Measurements from ENCODE around the gene ZPLD1. TPM values are rescaled to one million over a fixed set of nuclear protein-coding genes. Genes with fewer than 3 reads are reported as not detected.
A peak's percentile ranks its signal among the peaks of the same experiment; 100 is the strongest.

Gene ZPLD1
- total RNA-seq, 1 experiment from 2014 or later = not detected

GRCh38 chr3:102391491-102391890 lies 43.3 kb upstream of the ZPLD1 start:
- H3K36me3 ChIP-seq (ENCODE audit: low read depth) = no peaks in the 10 kb centered on the region
- BruUV-seq (replicated peaks) = no TSS peak

GRCh38 chr3:102394517-102394916 lies 40.3 kb upstream of the ZPLD1 start:
- peaks cover 11% of the 10 kb centered on the region for H3K9me3 ChIP-seq (ENCODE audit: insufficient read depth, low read depth)
- TF ChIP-seq EZH2 (IDR thresholded peaks at IDR 0.05; ENCODE audit: low read depth) = no peak
- no peak for TF ChIP-seq CTCF (conservative IDR thresholded peaks at IDR 0.05)
- H3K36me3 ChIP-seq (ENCODE audit: low read depth) = no peaks in the 10 kb centered on the region
- H3K4me2 ChIP-seq = no peak overlapping the region
- DNase-seq = no peak
- H3K9me2 ChIP-seq (ENCODE audit: insufficient read depth) = 0 out of 2 replicates have a peak, but pooled peaks cover 2% of the 10 kb centered on the region
- H2AFZ ChIP-seq = no peak overlapping the region
- ChIA-PET POLR2A (ENCODE audit: unreplicated experiment) (no interaction called here), CTCF (no interaction called here)
- H3F3A ChIP-seq (ENCODE audit: insufficient read depth, low read depth) = no peaks in the 10 kb centered on the region
- peaks cover 17% of the 10 kb centered on the region for H3K4me1 ChIP-seq (replicated peaks; ENCODE audit: insufficient read depth)
- no peak overlapping the region for H3K27ac ChIP-seq
- no peaks in the 10 kb centered on the region for H4K20me1 ChIP-seq (ENCODE audit: insufficient read depth)
- intact Hi-C loops (cut with micrococcal nuclease; ENCODE audit: unreplicated experiment) = no loop called here
- no peak overlapping the region for H3K4me3 ChIP-seq
- H3K27me3 ChIP-seq (ENCODE audit: insufficient read depth, low read depth) = no peaks in the 10 kb centered on the region
- no TSS peak for BruUV-seq (replicated peaks)
- H3K79me2 ChIP-seq (ENCODE audit: low read depth) = no peaks in the 10 kb centered on the region

More at GRCh38 chr3:102391491-102391890, 43.3 kb upstream of the ZPLD1 start:
- no peak for TF ChIP-seq CTCF (conservative IDR thresholded peaks at IDR 0.05)
- TF ChIP-seq EZH2 (IDR thresholded peaks at IDR 0.05; ENCODE audit: low read depth) = no peak
- H3K79me2 ChIP-seq (ENCODE audit: low read depth) = no peaks in the 10 kb centered on the region
- H3F3A ChIP-seq (ENCODE audit: insufficient read depth, low read depth) = no peaks in the 10 kb centered on the region
- 0 out of 2 replicates have a peak, but pooled peaks cover 8% of the 10 kb centered on the region for H3K4me1 ChIP-seq (replicated peaks; ENCODE audit: insufficient read depth)
- H4K20me1 ChIP-seq (ENCODE audit: insufficient read depth) = no peaks in the 10 kb centered on the region
- H3K9me3 ChIP-seq (ENCODE audit: insufficient read depth, low read depth) = peaks cover 4% of the 10 kb centered on the region; the same call in 1 of the 2 replicates
- H2AFZ ChIP-seq = peak overlapping the region; percentile 50
- H3K4me3 ChIP-seq = no peak overlapping the region
- 0 out of 2 replicates have a peak, but pooled peaks cover 2% of the 10 kb centered on the region for H3K9me2 ChIP-seq (ENCODE audit: insufficient read depth)
- ChIA-PET POLR2A (ENCODE audit: unreplicated experiment) (no interaction called here), CTCF (no interaction called here)
- intact Hi-C loops (cut with micrococcal nuclease; ENCODE audit: unreplicated experiment) = no loop called here
- DNase-seq = no peak
- H3K27ac ChIP-seq = no peak overlapping the region
- no peak overlapping the region for H3K4me2 ChIP-seq
- no peaks in the 10 kb centered on the region for H3K27me3 ChIP-seq (ENCODE audit: insufficient read depth, low read depth)

- ChIA-PET CTCF (no interaction called here), POLR2A (ENCODE audit: unreplicated experiment) (no interaction called here)
- intact Hi-C loops (cut with micrococcal nuclease; ENCODE audit: unreplicated experiment) = no loop called here
- H3K9me3 ChIP-seq (ENCODE audit: insufficient read depth, low read depth) = peaks cover 26% of the 10 kb centered on the region
- no peaks in the 10 kb centered on the region for H3K27me3 ChIP-seq (ENCODE audit: insufficient read depth, low read depth)
- no peaks in the 10 kb centered on the region for H4K20me1 ChIP-seq (ENCODE audit: insufficient read depth)
- no peak overlapping the region for H3K27ac ChIP-seq
- H3K79me2 ChIP-seq (ENCODE audit: low read depth) = no peaks in the 10 kb centered on the region
- H2AFZ ChIP-seq = no peak overlapping the region
- TF ChIP-seq EZH2 (IDR thresholded peaks at IDR 0.05; ENCODE audit: low read depth) = no peak
- TF ChIP-seq CTCF (conservative IDR thresholded peaks at IDR 0.05) = no peak
- H3K4me3 ChIP-seq = no peak overlapping the region
- no TSS peak for BruUV-seq (replicated peaks)
- H3K4me2 ChIP-seq = no peak overlapping the region
- no peak for DNase-seq
- H3K4me1 ChIP-seq (replicated peaks; ENCODE audit: insufficient read depth) = peaks cover 39% of the 10 kb centered on the region
- no peaks in the 10 kb centered on the region for H3K9me2 ChIP-seq (ENCODE audit: insufficient read depth)
- no peaks in the 10 kb centered on the region for H3K36me3 ChIP-seq (ENCODE audit: low read depth)
- peaks cover 13% of the 10 kb centered on the region; the same call in 1 of the 2 replicates for H3F3A ChIP-seq (ENCODE audit: insufficient read depth, low read depth)
Measured at GRCh38 chr3:102398176-102398575, 36.6 kb upstream of the ZPLD1 start.
